ENCODE data around the gene HLCS.

Gene HLCS

GRCh38 chr21:36841866-36842265, 124.6 kb downstream of the HLCS start:
- TF ChIP-seq CTCF (IDR thresholded peaks at IDR 0.05) = no peak

GRCh38 chr21:36839735-36840134, 126.7 kb downstream of the HLCS start:
- TF ChIP-seq CTCF (IDR thresholded peaks at IDR 0.05) = no peak

- TF ChIP-seq CTCF (IDR thresholded peaks at IDR 0.05) = no peak
Measured at GRCh38 chr21:36839123-36839522, 127.3 kb downstream of the HLCS start.

- no peak for TF ChIP-seq CTCF (IDR thresholded peaks at IDR 0.05)
Measured at GRCh38 chr21:36835383-36835795, 131.1 kb downstream of the HLCS start.

- TF ChIP-seq CTCF (IDR thresholded peaks at IDR 0.05) = no peak
Measured at GRCh38 chr21:36834192-36834591, 132.3 kb downstream of the HLCS start.

- no peak for TF ChIP-seq CTCF (IDR thresholded peaks at IDR 0.05)
Measured at GRCh38 chr21:36830100-36830499, 136.4 kb downstream of the HLCS start.

- TF ChIP-seq CTCF (IDR thresholded peaks at IDR 0.05) = no peak
Measured at GRCh38 chr21:36828891-36829515, 137.5 kb downstream of the HLCS start.

- no peak for TF ChIP-seq CTCF (IDR thresholded peaks at IDR 0.05)
Measured at GRCh38 chr21:36828208-36828607, 138.3 kb downstream of the HLCS start.
